WERI-Rb-1 (cell line): ENCODE data around the gene TMEM187.

Source experiments
- DNase-seq: peaks from one replicate; pipeline ENCODE4 v3.0.0-alpha.2; 2020
- H3K27ac ChIP-seq: fragments of 250-450 bp; sonication (Bioruptor Pico); 2 replicates; pipeline ENCODE4 v1.5.1; 2020; ENCODE audit warnings: mild to moderate bottlenecking, moderate library complexity
- H3K27me3 ChIP-seq: fragments of 250-450 bp; sonication (Bioruptor Pico); 2 replicates; pipeline ENCODE4 v1.5.1; 2021; ENCODE audit warnings: mild to moderate bottlenecking, low read depth, moderate library complexity; ENCODE audit not compliant: insufficient read depth, severe bottlenecking
- H3K36me3 ChIP-seq: fragments of 250-450 bp; sonication (Bioruptor Pico); 2 replicates; pipeline ENCODE4 v1.5.1; 2020; ENCODE audit warnings: mild to moderate bottlenecking, moderate library complexity
- H3K4me3 ChIP-seq: 2 replicates; pipeline ENCODE4 v1.5.1; 2011; ENCODE audit warnings: low read depth, mild to moderate bottlenecking, control low read depth, low read length
- H3K9me3 ChIP-seq: fragments of 250-450 bp; sonication (Bioruptor Pico); 2 replicates; pipeline ENCODE4 v1.5.1; 2021; ENCODE audit warnings: mild to moderate bottlenecking, moderate library complexity; ENCODE audit not compliant: severe bottlenecking
- CTCF ChIP-seq: IDR thresholded peaks from 2 replicates; pipeline ENCODE4 v1.5.1; 2011; ENCODE audit warnings: low read depth, mild to moderate bottlenecking, control low read depth, inconsistent platforms, low read length

TMEM187 gene

GRCh38 chrX:154032160-154032559 is 59.6 kb downstream of the TMEM187 start:
- Histone ChIP-seq H3K4me3 (no peak overlapping the region), H3K9me3 (no peaks in the 10 kb centered on the region), H3K27ac (no peak overlapping the region), H3K27me3 (peaks cover 12% of the 10 kb centered on the region), H3K36me3 (peaks cover 76% of the 10 kb centered on the region)
- DNase-seq = no peak
- no peak for TF ChIP-seq CTCF

GRCh38 chrX:154032653-154033052 is 60.1 kb downstream of the TMEM187 start:
- Histone ChIP-seq H3K9me3 (no peaks in the 10 kb centered on the region), H3K27ac (no peak overlapping the region), H3K4me3 (no peak overlapping the region), H3K36me3 (peaks cover 71% of the 10 kb centered on the region), H3K27me3 (peaks cover 12% of the 10 kb centered on the region)
- TF ChIP-seq CTCF = no peak
- no peak for DNase-seq
